Fibroblast of mammary gland (primary cell): ENCODE data around the gene EHD1.

Source experiments
- DNase-seq: peaks from one replicate; pipeline ENCODE4 v3.0.0-alpha.2; 2010; ENCODE audit warnings: low read depth
- H3K4me3 ChIP-seq: 2 replicates; pipeline ENCODE4 v1.5.1; 2011; ENCODE audit warnings: low read depth, mild to moderate bottlenecking, low read length, moderate library complexity; ENCODE audit not compliant: control insufficient read depth
- CTCF ChIP-seq: conservative IDR thresholded peaks from 2 replicates; pipeline ENCODE4 v1.5.1; 2011; ENCODE audit warnings: low read depth, low read length, inconsistent platforms; ENCODE audit not compliant: control insufficient read depth, insufficient read depth

Gene EHD1

GRCh38 chr11:64891880-64892279 is 13.5 kb upstream of the EHD1 start:
- no peak for DNase-seq
- no peak for TF ChIP-seq CTCF
- H3K4me3 ChIP-seq = no peak overlapping the region

GRCh38 chr11:64891215-64891848 is 12.9 kb upstream of the EHD1 start:
- no peak for TF ChIP-seq CTCF
- H3K4me3 ChIP-seq = no peak overlapping the region
- DNase-seq = no peak

GRCh38 chr11:64890522-64890939 is 12.1 kb upstream of the EHD1 start:
- H3K4me3 ChIP-seq = no peak overlapping the region
- no peak for TF ChIP-seq CTCF
- no peak for DNase-seq

GRCh38 chr11:64888729-64889511 is 10.5 kb upstream of the EHD1 start:
- DNase-seq = no peak
- no peak overlapping the region for H3K4me3 ChIP-seq
- no peak for TF ChIP-seq CTCF

- TF ChIP-seq CTCF = no peak
- no peak for DNase-seq
- no peak overlapping the region for H3K4me3 ChIP-seq
These were observed 9.9 kb upstream of the EHD1 start for GRCh38 chr11:64888406-64888728.

- peak; percentile 47 for DNase-seq
- H3K4me3 ChIP-seq = peak overlapping the region; percentile 31
- TF ChIP-seq CTCF = peak; percentile 68
These were observed 9.5 kb upstream of the EHD1 start for GRCh38 chr11:64887757-64888405.
